GDM1 (cell line): ENCODE measurements around the gene CBFA2T2.
"Not testable (repeated sequence)": the region's sequence is repeated elsewhere in the genome, so short reads cannot be mapped to it uniquely, and the experiment has no call there.

ENCODE experiments used
- DNase-seq: peaks from one replicate; lab custom pipeline; 2025; lab: John Stamatoyannopoulos, UW

CBFA2T2 gene

GRCh38 chr20:33490023-33490933 is at the start of gene CBFA2T2:
TSS of gene CBFA2T2 (plus strand) at chr20:33490096. CDS start at chr20:33490268, 172 bp downstream.
- DNase-seq: no peak

GRCh38 chr20:33440562-33440961 is 49.3 kb upstream of the CBFA2T2 start:
- DNase-seq: not testable (repeated sequence)

- DNase-seq: no peak
These were observed 48.5 kb upstream of the CBFA2T2 start for GRCh38 chr20:33441142-33441955.

- DNase-seq: no peak
These were observed 47.5 kb upstream of the CBFA2T2 start for GRCh38 chr20:33442136-33443005.

- no peak for DNase-seq
These were observed 46.8 kb upstream of the CBFA2T2 start for GRCh38 chr20:33443006-33443511.

- DNase-seq: peak; percentile 87
These were observed 46.2 kb upstream of the CBFA2T2 start, which contains the start of gene SNTA1 for GRCh38 chr20:33443512-33444239. TSS of gene SNTA1 (minus strand) at chr20:33443763. CDS start at chr20:33443620, 143 bp downstream.

GRCh38 chr20:33444797-33445560 is 44.9 kb upstream of the CBFA2T2 start:
- no peak for DNase-seq

GRCh38 chr20:33445881-33446625 is 43.8 kb upstream of the CBFA2T2 start:
- DNase-seq: no peak

GRCh38 chr20:33450867-33451266 is 39.0 kb upstream of the CBFA2T2 start:
- no peak for DNase-seq

GRCh38 chr20:33456916-33457642 is 32.8 kb upstream of the CBFA2T2 start:
- peak; percentile 38 for DNase-seq

GRCh38 chr20:33459599-33459998 is 30.3 kb upstream of the CBFA2T2 start:
- DNase-seq: no peak

GRCh38 chr20:33460711-33461110 is 29.2 kb upstream of the CBFA2T2 start:
- no peak for DNase-seq

GRCh38 chr20:33463332-33464101 is 26.4 kb upstream of the CBFA2T2 start:
- no peak for DNase-seq

GRCh38 chr20:33464759-33465158 is 25.1 kb upstream of the CBFA2T2 start:
- DNase-seq: not testable (repeated sequence)

GRCh38 chr20:33465481-33466302 is 24.2 kb upstream of the CBFA2T2 start:
- DNase-seq: no peak

- no peak for DNase-seq
These were observed 23.6 kb upstream of the CBFA2T2 start for GRCh38 chr20:33466303-33466646.

- DNase-seq: no peak
These were observed 19.4 kb upstream of the CBFA2T2 start for GRCh38 chr20:33470457-33470856.
